HG03432 (cell line): Measurements from ENCODE around the gene MFN2.
"Not testable (repeated sequence)": the region's sequence is repeated elsewhere in the genome, so short reads cannot be mapped to it uniquely, and the experiment has no call there.

Source experiments
- ATAC-seq: cut with Tn5 transposase; IDR thresholded peaks from one replicate; pipeline ENCODE4 v1.9.1; 2021; ENCODE audit warnings: mild to moderate bottlenecking, moderate library complexity; ENCODE audit not compliant: unreplicated experiment

MFN2 gene

DNA sequence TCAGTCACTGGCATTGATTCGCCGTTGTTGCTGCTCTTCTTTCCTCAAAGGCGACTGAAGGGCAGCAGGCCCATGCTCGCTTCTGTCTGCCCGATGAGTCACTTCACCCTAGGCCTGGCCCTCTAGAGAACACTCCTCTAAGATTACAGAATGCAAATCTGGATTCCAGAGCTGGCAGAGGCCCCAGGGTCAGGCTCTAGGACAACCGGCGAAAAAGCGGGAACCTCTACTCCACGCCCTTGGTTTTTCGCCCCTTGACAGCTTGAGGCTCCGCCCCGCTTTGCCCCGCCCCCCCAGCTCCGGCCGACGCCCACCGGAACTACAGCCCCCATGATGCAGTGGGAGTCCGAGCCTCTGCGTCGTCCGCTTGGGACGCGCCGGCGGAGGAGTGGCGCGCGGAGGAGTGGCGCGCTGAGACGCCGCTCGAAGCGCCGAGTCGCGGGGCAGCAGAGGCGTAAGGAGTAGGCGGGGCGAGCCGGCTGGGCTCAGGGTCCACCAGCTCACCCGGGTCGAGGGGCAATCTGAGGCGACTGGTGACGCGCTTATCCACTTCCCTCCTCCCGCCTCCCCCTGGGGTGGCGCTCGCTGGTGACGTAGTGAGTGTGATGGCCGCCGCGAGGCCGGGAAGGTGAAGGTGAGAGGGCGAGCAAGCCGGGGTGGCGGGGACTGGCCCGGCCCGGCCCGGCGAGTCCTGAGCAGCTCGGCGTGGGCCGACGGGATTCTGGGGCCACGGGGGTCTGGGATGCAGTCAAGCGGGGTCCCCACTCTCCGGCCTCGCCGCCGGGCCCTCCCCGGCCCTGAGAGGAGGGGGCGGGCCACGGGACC lies at the start of gene MFN2:
Gene MFN2 (plus strand): TSS at position 594 of the 825 bp plus-strand sequence. CDS start 8,725 bp downstream, outside the sequence.
- ATAC-seq: peak; percentile 90

DNA sequence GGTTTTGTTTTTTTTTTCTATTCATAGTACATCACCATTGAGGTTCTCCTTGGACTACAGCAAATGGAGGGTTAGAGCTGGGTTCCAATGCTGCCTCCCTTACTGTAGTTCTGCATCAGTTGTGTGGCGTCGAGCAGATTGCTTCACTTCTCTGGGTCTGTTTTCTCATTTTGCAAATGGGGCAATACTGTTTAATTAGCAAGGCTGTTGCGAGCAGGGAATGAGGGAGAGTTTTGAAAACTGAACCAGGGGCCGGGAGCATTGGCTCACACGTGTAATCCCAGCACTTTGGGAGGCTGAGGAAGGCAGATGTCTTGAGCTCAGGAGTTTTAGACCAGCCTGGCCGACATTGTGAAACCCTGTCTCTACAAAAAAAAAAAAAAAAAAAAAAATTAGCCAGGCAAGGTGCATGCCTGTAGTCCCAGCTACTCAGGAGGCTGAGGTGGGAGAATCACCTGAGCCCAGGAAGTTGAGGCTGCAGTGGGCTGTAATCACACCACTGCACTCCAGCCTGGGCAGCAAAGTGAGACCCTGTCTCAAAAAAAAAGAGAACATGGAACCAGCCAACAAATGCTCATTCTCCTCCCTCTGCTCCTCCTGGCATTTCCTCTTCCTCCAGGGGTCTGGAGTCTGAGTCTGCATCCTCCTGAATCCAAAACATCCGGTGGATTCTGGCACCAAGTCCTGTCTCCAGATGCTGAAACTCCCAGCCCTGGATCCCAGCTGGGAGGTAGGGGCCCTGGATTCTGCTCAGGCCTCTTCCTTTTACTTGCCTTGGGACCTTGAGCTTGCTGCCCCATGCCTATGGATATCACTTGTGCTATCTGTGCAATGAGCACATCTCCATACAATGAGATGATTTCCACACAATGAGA lies 49.4 kb upstream of the MFN2 start:
- ATAC-seq: no peak

DNA sequence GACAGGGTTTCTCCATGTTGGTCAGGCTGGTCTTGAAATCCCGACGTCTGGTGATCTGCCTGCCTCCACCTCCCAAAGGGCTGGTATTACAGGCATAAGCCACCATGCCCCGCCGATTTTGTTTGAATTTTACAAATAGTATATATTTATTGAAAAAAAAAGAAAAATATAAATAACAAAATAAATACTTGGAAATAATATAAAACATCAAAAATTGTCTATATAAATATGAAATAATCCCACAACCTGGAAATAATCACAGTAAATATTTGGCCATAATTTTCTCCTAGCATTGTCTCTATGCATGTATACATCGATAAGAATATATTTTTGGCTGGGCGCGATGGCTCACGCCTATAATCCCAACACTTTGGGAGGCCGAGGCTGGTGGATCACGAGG lies 48.4 kb upstream of the MFN2 start:
- ATAC-seq: no peak

DNA sequence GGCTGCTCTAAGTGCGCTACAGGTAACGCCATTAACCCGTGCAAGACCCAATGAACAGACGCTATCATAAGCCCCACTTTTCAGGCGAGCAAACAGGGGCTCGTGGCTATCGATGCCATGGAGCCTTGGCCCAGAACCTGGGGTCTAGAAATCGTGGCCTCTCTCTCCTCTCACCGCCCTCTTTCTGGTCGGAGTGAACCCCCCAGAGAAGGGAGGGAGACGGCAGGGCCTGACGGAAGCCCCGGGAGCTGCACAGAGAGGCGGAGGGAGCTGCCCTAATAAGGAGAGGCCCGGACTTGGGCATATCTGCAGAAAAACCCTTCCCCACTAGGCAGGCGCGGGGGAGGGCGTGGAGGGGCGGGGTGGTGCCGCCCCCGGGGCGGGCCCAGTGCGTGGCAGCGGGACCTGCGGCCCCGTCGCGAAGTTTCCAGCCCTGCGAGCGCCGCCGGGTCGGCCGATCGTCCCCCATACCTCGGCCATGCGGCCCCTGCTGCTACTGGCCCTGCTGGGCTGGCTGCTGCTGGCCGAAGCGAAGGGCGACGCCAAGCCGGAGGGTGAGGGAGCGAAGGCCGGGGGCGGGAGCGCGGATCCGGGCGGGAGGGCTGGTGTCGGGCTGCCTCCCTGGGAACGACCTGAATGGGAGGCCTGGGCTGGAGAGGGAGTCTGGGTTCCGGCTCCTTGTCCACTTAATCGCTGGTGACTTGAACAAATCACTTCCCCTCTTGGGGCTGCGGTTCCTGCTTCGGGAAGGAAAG lies 45.8 kb upstream of the MFN2 start, which contains the start of gene PLOD1:
Gene PLOD1 (plus strand): TSS at position 416 of the 755 bp plus-strand sequence. CDS start 63 bp downstream, at position 479.
- ATAC-seq: peak; percentile 91

GRCh38 chr1:11935057-11935412 lies 45.2 kb upstream of the MFN2 start:
- no peak for ATAC-seq

GRCh38 chr1:11935733-11936132 lies 44.5 kb upstream of the MFN2 start:
- not testable (repeated sequence) for ATAC-seq

DNA sequence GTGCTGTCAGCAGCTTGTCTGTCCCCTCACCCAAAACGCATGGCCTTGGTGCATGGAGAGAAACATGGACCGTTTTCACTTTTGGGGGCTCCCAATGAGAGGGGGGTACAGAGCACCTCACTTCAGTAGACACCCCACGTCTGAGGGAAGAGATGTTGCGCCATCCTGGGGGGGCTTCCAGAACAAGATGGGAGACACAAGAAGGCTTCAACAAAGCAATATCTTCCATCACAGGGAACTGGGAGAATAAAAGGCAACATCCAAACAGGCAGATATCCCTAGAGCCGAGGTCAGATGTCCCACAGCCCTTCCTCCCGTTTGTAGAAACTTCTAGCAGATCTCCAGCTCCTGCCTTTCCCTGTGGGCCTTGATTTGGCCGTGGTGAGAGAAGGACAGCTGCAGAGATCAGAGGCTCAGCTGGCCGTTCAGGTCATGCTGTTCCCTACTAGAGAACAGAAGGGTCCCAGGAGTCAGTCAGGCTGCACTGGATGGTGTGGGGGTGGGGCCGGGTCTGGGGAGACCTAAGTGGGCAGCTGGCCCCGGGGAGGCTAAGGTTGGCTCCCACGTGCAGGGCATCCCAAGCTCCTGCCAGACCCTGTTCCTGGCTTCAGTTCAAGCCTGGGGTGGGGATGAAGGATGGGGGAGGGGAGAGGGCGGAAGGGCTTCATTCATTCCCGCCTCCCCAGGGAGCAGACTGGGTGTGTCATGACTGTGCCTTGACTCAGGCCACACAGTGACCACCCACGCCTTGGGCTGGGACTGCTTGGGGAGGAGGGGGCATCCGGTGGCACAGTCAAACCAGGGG lies 41.3 kb upstream of the MFN2 start:
- no peak for ATAC-seq

GRCh38 chr1:11939794-11940193 lies 40.5 kb upstream of the MFN2 start:
- ATAC-seq: not testable (repeated sequence)

DNA sequence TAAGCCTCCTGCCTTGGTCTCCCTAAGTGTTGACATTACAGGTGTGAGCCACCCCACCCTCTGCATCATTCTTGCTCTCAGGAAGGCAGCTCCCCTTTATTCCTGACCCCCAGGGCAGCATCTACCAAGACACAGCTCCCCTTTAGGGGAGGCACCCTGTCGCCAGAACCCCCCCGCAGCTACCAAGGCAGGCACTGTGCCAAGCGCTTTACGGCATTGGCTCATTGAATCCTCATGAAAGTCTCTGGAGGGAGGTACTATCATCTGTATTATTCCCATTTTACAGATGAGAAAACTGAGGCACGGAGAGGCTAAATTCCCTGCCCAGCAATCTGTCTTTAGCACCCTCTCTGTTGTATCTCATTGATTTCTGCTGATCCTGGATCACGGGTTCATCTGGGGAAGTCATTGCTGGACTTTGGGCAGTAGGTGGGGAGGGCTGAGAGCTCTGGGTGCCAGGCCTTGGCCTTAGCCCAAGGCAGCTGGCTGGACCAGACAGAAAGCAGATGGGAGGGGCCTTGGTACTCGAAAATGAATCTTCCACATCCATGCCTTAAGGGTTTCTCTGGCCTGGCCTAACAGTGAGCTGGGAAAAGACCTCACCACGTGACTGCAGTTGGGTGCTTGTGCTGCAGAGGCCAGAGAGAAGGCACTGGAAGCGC lies 39.9 kb upstream of the MFN2 start:
- ATAC-seq: no peak

- no peak for ATAC-seq
These were observed 38.0 kb upstream of the MFN2 start for GRCh38 chr1:11942280-11942679.

DNA sequence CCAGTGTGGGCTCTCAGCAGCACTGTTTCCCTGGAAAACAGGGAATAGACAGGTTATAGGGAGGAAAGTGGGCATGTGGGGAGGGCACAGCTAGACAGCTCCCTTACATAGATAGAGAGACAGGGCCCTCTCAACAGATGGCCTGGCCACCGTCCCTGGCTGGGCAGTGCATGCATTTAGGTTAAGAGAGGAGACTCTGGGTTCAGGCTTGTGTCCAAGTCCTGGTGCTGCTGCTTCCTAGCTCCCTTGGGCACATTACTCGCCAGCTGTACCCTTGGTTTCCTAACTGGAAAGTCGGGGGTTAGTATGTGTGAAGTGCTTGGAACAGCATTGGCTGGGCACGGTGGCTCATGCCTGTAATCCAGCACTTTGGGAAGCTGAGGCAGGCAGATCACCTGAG lies 36.6 kb upstream of the MFN2 start:
- no peak for ATAC-seq

- ATAC-seq: no peak
These were observed 35.8 kb upstream of the MFN2 start for GRCh38 chr1:11944358-11944931.

GRCh38 chr1:11946647-11947046 lies 33.6 kb upstream of the MFN2 start:
- ATAC-seq: no peak

DNA sequence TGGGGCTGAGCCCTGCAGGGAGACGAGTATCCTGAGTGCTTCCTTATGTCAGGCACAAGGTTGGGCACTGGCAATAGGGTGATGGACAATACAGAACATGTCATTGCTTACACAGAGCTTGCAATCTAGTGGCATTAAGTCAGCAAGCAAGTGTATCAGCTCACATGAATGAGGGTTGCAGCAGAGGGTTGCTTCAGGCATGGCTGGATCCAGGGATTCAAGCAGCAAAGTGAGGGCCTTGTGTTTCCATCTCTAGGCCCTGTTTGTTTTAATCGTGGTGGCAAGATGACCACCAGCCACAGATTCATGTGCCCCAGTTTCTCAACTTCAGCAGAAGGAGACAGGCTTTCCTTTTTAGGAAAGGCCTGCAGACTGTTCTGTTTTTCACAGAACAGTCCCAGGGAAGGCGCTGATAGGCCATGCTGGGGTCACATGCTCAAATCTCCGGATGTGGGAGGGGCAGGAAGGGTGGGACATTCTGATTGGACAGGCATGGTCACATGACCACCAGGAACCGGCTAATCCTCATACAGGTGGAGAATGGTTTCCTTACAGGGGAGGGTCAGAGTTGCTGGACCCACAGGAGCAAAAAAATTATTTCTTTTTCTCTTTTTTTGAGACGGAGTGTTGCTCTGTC lies 31.3 kb upstream of the MFN2 start:
- ATAC-seq: no peak

DNA sequence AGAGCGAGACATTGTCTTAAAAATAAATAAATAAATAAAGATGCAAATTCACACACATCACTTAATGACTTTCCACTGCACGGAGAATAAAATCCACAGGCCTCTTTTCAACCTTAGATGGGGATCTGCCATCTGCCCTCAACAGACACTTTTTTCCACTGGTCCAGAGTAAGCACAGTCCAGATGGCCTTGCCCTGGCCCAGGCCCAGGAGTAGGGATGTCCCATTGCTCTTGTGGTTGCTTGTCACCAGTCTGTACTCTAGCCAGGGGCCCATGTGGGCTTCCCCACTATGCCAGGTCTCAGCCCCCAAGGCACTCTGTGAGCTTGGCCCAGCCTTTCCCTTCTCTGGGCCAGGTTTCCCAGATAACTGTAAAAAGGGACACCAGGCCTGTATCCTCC lies 28.3 kb upstream of the MFN2 start:
- no peak for ATAC-seq

- no peak for ATAC-seq
These were observed 27.7 kb upstream of the MFN2 start for GRCh38 chr1:11952455-11953109.

- ATAC-seq: no peak
These were observed 25.0 kb upstream of the MFN2 start for GRCh38 chr1:11955221-11955620.

DNA sequence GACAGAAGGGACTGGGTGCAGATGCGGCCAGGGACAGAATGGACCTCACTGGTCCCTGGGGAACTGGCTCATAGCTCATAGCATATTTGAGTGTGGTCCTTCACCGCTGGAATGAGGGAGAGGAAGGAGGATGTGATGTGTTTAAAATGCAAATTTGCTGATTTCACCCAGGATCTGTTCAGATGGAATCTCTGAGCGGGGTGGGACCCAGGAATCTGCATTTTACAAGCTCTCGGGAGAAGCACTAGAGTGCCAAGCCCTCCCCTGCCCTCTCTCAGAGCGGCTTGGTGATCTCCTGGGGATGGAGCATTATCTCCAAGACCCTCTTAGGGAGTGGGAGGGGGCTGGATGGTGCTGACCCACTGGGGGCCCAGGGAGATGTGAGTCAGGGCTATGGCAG lies 22.8 kb upstream of the MFN2 start:
- no peak for ATAC-seq
